ENCODE data around the gene SLC4A2.
A peak's percentile ranks its signal among the peaks of the same experiment; 100 is the strongest.

The SLC4A2 gene

GRCh38 chr7:151104411-151105235, 45.2 kb downstream of the SLC4A2 start:
- Histone ChIP-seq H3K36me3 (ENCODE audit: control insufficient read depth, insufficient read depth, low read length) (no peaks in the 10 kb centered on the region), H3K4me3 (ENCODE audit: insufficient read depth, low read depth, low read length) (no peak overlapping the region)
- WGBS, 2 experiments: 55 to 56% methylated on average over 23 of the region's 23 CpGs

GRCh38 chr7:151107882-151108281, 48.5 kb downstream of the SLC4A2 start:
- Histone ChIP-seq H3K27ac (ENCODE audit: insufficient read depth, low read depth, low read length, poor library complexity, severe bottlenecking) (no peak overlapping the region), H3K4me3 (ENCODE audit: insufficient read depth, low read depth, low read length) (no peak overlapping the region)

More at GRCh38 chr7:151104411-151105235, 45.2 kb downstream of the SLC4A2 start:
- Histone ChIP-seq H3K4me1 (ENCODE audit: control insufficient read depth, insufficient read depth, low read length) (no peaks in the 10 kb centered on the region), H3K9me3 (ENCODE audit: control insufficient read depth, low read length) (no peaks in the 10 kb centered on the region), H3K27me3 (ENCODE audit: control insufficient read depth, insufficient read depth, low read length, poor library complexity, severe bottlenecking) (no peaks in the 10 kb centered on the region), H3K27ac (ENCODE audit: insufficient read depth, low read depth, low read length, poor library complexity, severe bottlenecking) (no peak overlapping the region)

GRCh38 chr7:151109094-151110048, 50.0 kb downstream of the SLC4A2 start:
- Histone ChIP-seq H3K27ac (ENCODE audit: insufficient read depth, low read depth, low read length, poor library complexity, severe bottlenecking) (no peak overlapping the region), H3K4me1 (ENCODE audit: control insufficient read depth, insufficient read depth, low read length) (peaks cover 11% of the 10 kb centered on the region)
- 79 to 80% methylated on average over 15 of the region's 15 CpGs for WGBS, 2 experiments

More at GRCh38 chr7:151107882-151108281, 48.5 kb downstream of the SLC4A2 start:
- no peaks in the 10 kb centered on the region for H3K36me3 ChIP-seq (ENCODE audit: control insufficient read depth, insufficient read depth, low read length)
- H3K9me3 ChIP-seq (ENCODE audit: control insufficient read depth, low read length): no peaks in the 10 kb centered on the region
- no peaks in the 10 kb centered on the region for H3K4me1 ChIP-seq (ENCODE audit: control insufficient read depth, insufficient read depth, low read length)
- 89 to 90% methylated on average over 10 of the region's 10 CpGs for WGBS, 2 experiments
- H3K27me3 ChIP-seq (ENCODE audit: control insufficient read depth, insufficient read depth, low read length, poor library complexity, severe bottlenecking): no peaks in the 10 kb centered on the region

GRCh38 chr7:151110236-151110940, 51.0 kb downstream of the SLC4A2 start:
- Histone ChIP-seq H3K9me3 (ENCODE audit: control insufficient read depth, low read length) (no peaks in the 10 kb centered on the region), H3K4me1 (ENCODE audit: control insufficient read depth, insufficient read depth, low read length) (peaks cover 11% of the 10 kb centered on the region), H3K4me3 (ENCODE audit: insufficient read depth, low read depth, low read length) (no peak overlapping the region), H3K36me3 (ENCODE audit: control insufficient read depth, insufficient read depth, low read length) (no peaks in the 10 kb centered on the region), H3K27ac (ENCODE audit: insufficient read depth, low read depth, low read length, poor library complexity, severe bottlenecking) (no peak overlapping the region), H3K27me3 (ENCODE audit: control insufficient read depth, insufficient read depth, low read length, poor library complexity, severe bottlenecking) (peaks cover 8% of the 10 kb centered on the region)
- WGBS, 2 experiments: 84 to 85% methylated on average over 11 of the region's 11 CpGs

More at GRCh38 chr7:151109094-151110048, 50.0 kb downstream of the SLC4A2 start:
- H3K27me3 ChIP-seq (ENCODE audit: control insufficient read depth, insufficient read depth, low read length, poor library complexity, severe bottlenecking): peaks cover 6% of the 10 kb centered on the region
- H3K4me3 ChIP-seq (ENCODE audit: insufficient read depth, low read depth, low read length): no peak overlapping the region
- no peaks in the 10 kb centered on the region for H3K9me3 ChIP-seq (ENCODE audit: control insufficient read depth, low read length)
- no peaks in the 10 kb centered on the region for H3K36me3 ChIP-seq (ENCODE audit: control insufficient read depth, insufficient read depth, low read length)

GRCh38 chr7:151110941-151111645, 51.7 kb downstream of the SLC4A2 start:
- H3K27me3 ChIP-seq (ENCODE audit: control insufficient read depth, insufficient read depth, low read length, poor library complexity, severe bottlenecking): peaks cover 15% of the 10 kb centered on the region
- WGBS, 2 experiments: 44 to 45% methylated on average over 20 of the region's 20 CpGs
- peaks cover 15% of the 10 kb centered on the region for H3K4me1 ChIP-seq (ENCODE audit: control insufficient read depth, insufficient read depth, low read length)
- H3K36me3 ChIP-seq (ENCODE audit: control insufficient read depth, insufficient read depth, low read length): no peaks in the 10 kb centered on the region
- no peak overlapping the region for H3K27ac ChIP-seq (ENCODE audit: insufficient read depth, low read depth, low read length, poor library complexity, severe bottlenecking)
- H3K9me3 ChIP-seq (ENCODE audit: control insufficient read depth, low read length): no peaks in the 10 kb centered on the region
- no peak overlapping the region for H3K4me3 ChIP-seq (ENCODE audit: insufficient read depth, low read depth, low read length)

GRCh38 chr7:151113344-151114150, 54.2 kb downstream of the SLC4A2 start:
- H3K4me1 ChIP-seq (ENCODE audit: control insufficient read depth, insufficient read depth, low read length): peaks cover 18% of the 10 kb centered on the region
- H3K36me3 ChIP-seq (ENCODE audit: control insufficient read depth, insufficient read depth, low read length): peaks cover 8% of the 10 kb centered on the region
- 28 to 33% methylated on average over 13 of the region's 13 CpGs for WGBS, 2 experiments
- peak overlapping the region; percentile 63 for H3K27ac ChIP-seq (ENCODE audit: insufficient read depth, low read depth, low read length, poor library complexity, severe bottlenecking)
- no peaks in the 10 kb centered on the region for H3K9me3 ChIP-seq (ENCODE audit: control insufficient read depth, low read length)
- H3K4me3 ChIP-seq (ENCODE audit: insufficient read depth, low read depth, low read length): peak overlapping the region; percentile 35
- peaks cover 17% of the 10 kb centered on the region for H3K27me3 ChIP-seq (ENCODE audit: control insufficient read depth, insufficient read depth, low read length, poor library complexity, severe bottlenecking)

- H3K9me3 ChIP-seq (ENCODE audit: control insufficient read depth, low read length): no peaks in the 10 kb centered on the region
- no peak overlapping the region for H3K27ac ChIP-seq (ENCODE audit: insufficient read depth, low read depth, low read length, poor library complexity, severe bottlenecking)
- peaks cover 8% of the 10 kb centered on the region for H3K36me3 ChIP-seq (ENCODE audit: control insufficient read depth, insufficient read depth, low read length)
- H3K4me3 ChIP-seq (ENCODE audit: insufficient read depth, low read depth, low read length): peak overlapping the region; percentile 35
- peaks cover 18% of the 10 kb centered on the region for H3K4me1 ChIP-seq (ENCODE audit: control insufficient read depth, insufficient read depth, low read length)
- H3K27me3 ChIP-seq (ENCODE audit: control insufficient read depth, insufficient read depth, low read length, poor library complexity, severe bottlenecking): peaks cover 17% of the 10 kb centered on the region
- WGBS, 2 experiments: 8 to 9% methylated on average over 101 of the region's 101 CpGs
Measured at GRCh38 chr7:151114151-151115090, 55.0 kb downstream of the SLC4A2 start.

- H3K27ac ChIP-seq (ENCODE audit: insufficient read depth, low read depth, low read length, poor library complexity, severe bottlenecking): no peak overlapping the region
- peaks cover 17% of the 10 kb centered on the region for H3K27me3 ChIP-seq (ENCODE audit: control insufficient read depth, insufficient read depth, low read length, poor library complexity, severe bottlenecking)
- peaks cover 18% of the 10 kb centered on the region for H3K4me1 ChIP-seq (ENCODE audit: control insufficient read depth, insufficient read depth, low read length)
- no peaks in the 10 kb centered on the region for H3K9me3 ChIP-seq (ENCODE audit: control insufficient read depth, low read length)
- 1 to 2% methylated on average over 114 of the region's 114 CpGs for WGBS, 2 experiments
- peak overlapping the region; percentile 37 for H3K4me3 ChIP-seq (ENCODE audit: insufficient read depth, low read depth, low read length)
- peaks cover 17% of the 10 kb centered on the region for H3K36me3 ChIP-seq (ENCODE audit: control insufficient read depth, insufficient read depth, low read length)
Measured at GRCh38 chr7:151115121-151115835, 55.9 kb downstream of the SLC4A2 start.
